ENCODE measurements around the gene CASP9. TPM values are rescaled to one million over a fixed set of nuclear protein-coding genes. Genes with fewer than 3 reads are reported as not detected.

CASP9 gene
- total RNA-seq, 1 donor from 2014 or later, result 15.7 TPM

DNA sequence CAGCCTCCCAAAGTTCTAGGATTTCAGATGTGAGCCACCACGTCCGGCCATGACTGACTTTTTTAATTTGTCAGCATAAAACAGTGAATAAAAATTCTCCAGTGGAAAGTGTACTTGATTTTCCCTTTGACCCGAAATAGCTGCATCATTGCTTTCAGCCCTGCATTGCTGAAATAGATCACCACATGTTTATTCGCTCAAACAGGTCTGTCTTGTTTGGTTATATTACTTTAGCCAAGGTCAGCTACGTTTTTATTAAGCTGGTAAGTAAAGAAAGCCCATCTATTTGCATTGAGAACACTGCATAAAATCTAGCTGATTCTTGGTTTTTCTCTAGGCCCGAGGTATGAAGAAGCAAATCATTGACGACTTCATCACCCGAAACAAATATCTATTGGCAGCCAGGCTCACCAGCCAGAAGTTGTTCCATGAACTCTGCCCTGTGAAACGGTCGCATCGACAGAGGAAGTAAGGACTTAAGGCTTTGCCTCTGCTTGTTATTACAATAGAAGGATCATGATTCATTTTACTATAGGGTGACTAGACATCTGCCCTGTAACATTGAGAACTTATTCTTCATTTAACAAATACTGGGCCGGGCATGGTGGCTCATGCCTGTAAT, 35.3 kb upstream of the CASP9 start:
- intact Hi-C loops (cut with micrococcal nuclease), result no loop called here
- H3K27me3 Mint-ChIP-seq, result no peaks in the 10 kb centered on the region
- POLR2A ChIA-PET, result interaction anchor here (0.6 kb wide), 1 partner anchor 13 kb away, joined by 4 read pairs; no protein-coding TSS in a partner anchor
- CTCF ChIA-PET, result no interaction called here
- peaks cover 36% of the 10 kb centered on the region for H3K36me3 Mint-ChIP-seq (ENCODE audit: low read depth)
- peaks cover 16% of the 10 kb centered on the region for H3K4me1 Mint-ChIP-seq
- no peak overlapping the region for H3K4me3 Mint-ChIP-seq
- DNase-seq (no peak), ATAC-seq (ENCODE audit: low read depth) (no peak)
- no peak overlapping the region for H3K27ac Mint-ChIP-seq
- no peak for TF ChIP-seq CTCF (IDR thresholded peaks at IDR 0.05)
- H3K9me3 Mint-ChIP-seq, result no peaks in the 10 kb centered on the region

GRCh38 chr1:15558516-15558915, 34.5 kb upstream of the CASP9 start:
- Mint-ChIP-seq H3K27ac (no peak overlapping the region), H3K27me3 (no peaks in the 10 kb centered on the region), H3K9me3 (no peaks in the 10 kb centered on the region), H3K4me3 (no peak overlapping the region), H3K36me3 (ENCODE audit: low read depth) (peaks cover 34% of the 10 kb centered on the region), H3K4me1 (peaks cover 9% of the 10 kb centered on the region)
- no peak for ATAC-seq (ENCODE audit: low read depth)
- CTCF ChIA-PET, result no interaction called here
- intact Hi-C loops (cut with micrococcal nuclease), result no loop called here
- no peak for TF ChIP-seq CTCF (IDR thresholded peaks at IDR 0.05)
- DNase-seq, result no peak
- POLR2A ChIA-PET, result no interaction called here

DNA sequence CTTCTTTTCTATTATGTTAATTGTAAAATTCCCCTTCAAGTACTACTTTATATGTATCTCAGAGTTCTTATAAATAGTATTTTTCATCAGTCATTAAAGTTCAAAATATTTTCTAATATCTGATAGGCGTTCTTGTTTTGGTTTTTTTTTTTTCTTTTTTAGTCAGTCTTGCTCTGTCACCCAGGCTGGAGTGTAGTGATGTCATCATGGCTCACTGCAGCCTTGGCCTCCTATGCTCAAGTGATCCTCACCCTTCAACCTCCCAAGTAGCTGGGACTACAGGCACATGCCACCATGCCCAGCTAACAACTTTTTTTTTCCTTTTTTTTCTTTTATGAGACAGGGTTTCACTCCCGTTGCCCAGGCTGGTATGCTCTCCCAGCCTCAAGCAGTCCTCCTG, 33.6 kb upstream of the CASP9 start:
- no peaks in the 10 kb centered on the region for H3K27me3 Mint-ChIP-seq
- no peak for TF ChIP-seq CTCF (IDR thresholded peaks at IDR 0.05)
- H3K4me1 Mint-ChIP-seq, result peaks cover under 1% of the 10 kb centered on the region
- POLR2A ChIA-PET, result no interaction called here
- peaks cover 30% of the 10 kb centered on the region for H3K36me3 Mint-ChIP-seq (ENCODE audit: low read depth)
- CTCF ChIA-PET, result no interaction called here
- intact Hi-C loops (cut with micrococcal nuclease), result no loop called here
- H3K9me3 Mint-ChIP-seq, result no peaks in the 10 kb centered on the region
- no peak for DNase-seq
- no peak overlapping the region for H3K4me3 Mint-ChIP-seq
- ATAC-seq (ENCODE audit: low read depth), result no peak
- H3K27ac Mint-ChIP-seq, result no peak overlapping the region

- H3K36me3 Mint-ChIP-seq (ENCODE audit: low read depth), result peaks cover 25% of the 10 kb centered on the region
- intact Hi-C loops (cut with micrococcal nuclease), result no loop called here
- no peak overlapping the region for H3K4me3 Mint-ChIP-seq
- DNase-seq (no peak), ATAC-seq (ENCODE audit: low read depth) (no peak)
- H3K27me3 Mint-ChIP-seq, result no peaks in the 10 kb centered on the region
- ChIA-PET POLR2A (no interaction called here), CTCF (no interaction called here)
- H3K27ac Mint-ChIP-seq, result no peak overlapping the region
- no peaks in the 10 kb centered on the region for H3K4me1 Mint-ChIP-seq
- no peaks in the 10 kb centered on the region for H3K9me3 Mint-ChIP-seq
- TF ChIP-seq CTCF (IDR thresholded peaks at IDR 0.05), result no peak
Observed at GRCh38 chr1:15557008-15557407, 33.0 kb upstream of the CASP9 start.

GRCh38 chr1:15550573-15550972, 26.6 kb upstream of the CASP9 start:
- ATAC-seq (ENCODE audit: low read depth) (no peak), DNase-seq (no peak)
- POLR2A ChIA-PET, result no interaction called here
- H3K27ac Mint-ChIP-seq, result no peak overlapping the region
- no peaks in the 10 kb centered on the region for H3K9me3 Mint-ChIP-seq
- TF ChIP-seq CTCF (IDR thresholded peaks at IDR 0.05), result no peak
- CTCF ChIA-PET, result no interaction called here
- no peaks in the 10 kb centered on the region for H3K27me3 Mint-ChIP-seq
- H3K4me3 Mint-ChIP-seq, result no peak overlapping the region
- peaks cover 53% of the 10 kb centered on the region for H3K36me3 Mint-ChIP-seq (ENCODE audit: low read depth)
- no peaks in the 10 kb centered on the region for H3K4me1 Mint-ChIP-seq
- intact Hi-C loops (cut with micrococcal nuclease), result no loop called here

Measured in activated B cell treated with CpG ODN at 0.5 μM for 24 hours (primary cell).